ENCODE measurements around the gene PVALEF. TPM values are rescaled to one million over a fixed set of nuclear protein-coding genes. Genes with fewer than 3 reads are reported as not detected.

Gene PVALEF
- total RNA-seq, 2 experiments from 2014 or later, result not detected

- no peak overlapping the region for H3K4me3 Mint-ChIP-seq
- no peaks in the 10 kb centered on the region for H3K36me3 Mint-ChIP-seq
- no peak overlapping the region for H3K27ac Mint-ChIP-seq
- H3K9me3 Mint-ChIP-seq, result no peaks in the 10 kb centered on the region
- DNase-seq, result no peak
- H3K4me1 Mint-ChIP-seq, result no peaks in the 10 kb centered on the region
- no peaks in the 10 kb centered on the region for H3K27me3 Mint-ChIP-seq
These were observed 39.7 kb upstream of the PVALEF start for GRCh38 chr17:81125573-81126081.

DNA sequence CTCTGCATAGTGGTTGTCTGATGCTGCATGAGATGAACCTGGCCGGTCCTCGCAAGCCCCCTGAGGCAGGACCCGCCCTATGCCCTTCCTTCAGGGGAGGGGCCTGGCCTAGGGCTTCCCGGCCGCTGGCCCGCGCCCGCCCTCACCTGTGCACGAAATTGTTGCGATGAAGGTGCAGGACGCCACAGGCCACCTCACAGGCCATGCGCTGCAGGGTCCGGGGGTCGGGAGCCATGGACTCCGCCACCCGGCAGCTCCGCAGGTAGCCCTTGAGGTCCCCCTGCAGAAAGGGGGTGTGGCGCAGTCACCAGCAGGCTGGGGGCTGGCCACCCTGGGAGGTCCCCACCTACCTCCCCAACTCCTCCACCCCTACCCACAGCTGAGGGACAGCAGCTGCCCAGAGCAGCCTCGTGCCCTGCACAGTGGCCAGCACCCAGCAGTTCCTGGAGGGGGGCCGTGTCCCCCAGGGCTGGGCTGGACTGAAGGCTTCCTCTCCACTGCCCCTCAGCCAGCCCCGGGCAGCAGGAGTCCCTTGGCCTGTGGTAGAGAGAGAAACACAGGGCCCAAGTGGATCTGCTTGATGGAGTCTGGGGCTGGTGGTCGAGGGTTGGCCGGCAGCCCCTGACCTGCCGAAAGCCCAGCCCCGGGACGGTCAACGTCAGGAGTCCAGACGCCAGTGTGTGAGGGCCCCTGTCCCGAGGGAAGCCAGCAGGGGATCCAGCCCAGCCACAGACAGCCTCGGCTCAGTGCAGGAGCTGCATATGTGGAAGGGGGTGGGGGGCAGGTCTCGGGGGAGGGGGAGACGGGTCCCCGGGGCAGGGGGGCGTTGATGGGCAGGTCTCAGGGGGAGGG is 38.8 kb upstream of the PVALEF start:
- Mint-ChIP-seq H3K27me3 (no peaks in the 10 kb centered on the region), H3K9me3 (no peaks in the 10 kb centered on the region), H3K4me3 (no peak overlapping the region), H3K27ac (no peak overlapping the region), H3K4me1 (no peaks in the 10 kb centered on the region), H3K36me3 (no peaks in the 10 kb centered on the region)
- DNase-seq, result no peak

- H3K4me3 Mint-ChIP-seq, result no peak overlapping the region
- DNase-seq, result no peak
- H3K36me3 Mint-ChIP-seq, result no peaks in the 10 kb centered on the region
- no peaks in the 10 kb centered on the region for H3K4me1 Mint-ChIP-seq
- no peaks in the 10 kb centered on the region for H3K27me3 Mint-ChIP-seq
- H3K27ac Mint-ChIP-seq, result no peak overlapping the region
- H3K9me3 Mint-ChIP-seq, result no peaks in the 10 kb centered on the region
These were observed 38.2 kb upstream of the PVALEF start for GRCh38 chr17:81127133-81127455.

GRCh38 chr17:81127526-81128177 is 37.7 kb upstream of the PVALEF start:
- Mint-ChIP-seq H3K9me3 (no peaks in the 10 kb centered on the region), H3K4me1 (no peaks in the 10 kb centered on the region), H3K27me3 (no peaks in the 10 kb centered on the region), H3K36me3 (no peaks in the 10 kb centered on the region), H3K4me3 (no peak overlapping the region), H3K27ac (no peak overlapping the region)
- DNase-seq, result no peak

- H3K27me3 Mint-ChIP-seq, result no peaks in the 10 kb centered on the region
- no peak overlapping the region for H3K27ac Mint-ChIP-seq
- no peak for DNase-seq
- no peaks in the 10 kb centered on the region for H3K9me3 Mint-ChIP-seq
- H3K4me3 Mint-ChIP-seq, result no peak overlapping the region
- no peaks in the 10 kb centered on the region for H3K4me1 Mint-ChIP-seq
- no peaks in the 10 kb centered on the region for H3K36me3 Mint-ChIP-seq
These were observed 37.0 kb upstream of the PVALEF start for GRCh38 chr17:81128338-81128737.

DNA sequence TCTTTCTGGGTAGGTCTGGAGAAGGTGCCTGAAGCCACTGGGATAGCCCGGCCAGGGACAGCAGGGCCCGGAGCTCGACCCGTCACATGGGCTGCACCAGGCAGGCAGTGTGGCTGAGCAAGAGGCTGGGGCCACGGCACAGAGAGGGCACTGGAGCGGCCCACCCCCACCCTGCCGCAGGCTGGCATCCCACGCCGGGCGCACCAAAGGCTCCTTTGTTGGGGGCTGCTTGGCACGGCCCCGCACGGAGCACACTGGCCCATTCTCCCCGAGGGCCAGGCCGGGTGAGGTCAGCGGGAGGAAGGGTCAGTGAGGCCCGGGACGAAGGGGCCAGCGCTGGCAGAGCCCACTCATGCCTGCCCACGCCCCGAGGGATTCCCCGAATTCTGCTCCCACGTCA is 36.5 kb upstream of the PVALEF start:
- Mint-ChIP-seq H3K9me3 (no peaks in the 10 kb centered on the region), H3K4me1 (no peaks in the 10 kb centered on the region), H3K27ac (no peak overlapping the region), H3K27me3 (no peaks in the 10 kb centered on the region), H3K4me3 (no peak overlapping the region), H3K36me3 (no peaks in the 10 kb centered on the region)
- no peak for DNase-seq

- no peak overlapping the region for H3K4me3 Mint-ChIP-seq
- H3K27me3 Mint-ChIP-seq, result no peaks in the 10 kb centered on the region
- no peaks in the 10 kb centered on the region for H3K9me3 Mint-ChIP-seq
- no peaks in the 10 kb centered on the region for H3K36me3 Mint-ChIP-seq
- no peaks in the 10 kb centered on the region for H3K4me1 Mint-ChIP-seq
- DNase-seq, result no peak
- H3K27ac Mint-ChIP-seq, result no peak overlapping the region
These were observed 36.0 kb upstream of the PVALEF start for GRCh38 chr17:81129289-81129688.

DNA sequence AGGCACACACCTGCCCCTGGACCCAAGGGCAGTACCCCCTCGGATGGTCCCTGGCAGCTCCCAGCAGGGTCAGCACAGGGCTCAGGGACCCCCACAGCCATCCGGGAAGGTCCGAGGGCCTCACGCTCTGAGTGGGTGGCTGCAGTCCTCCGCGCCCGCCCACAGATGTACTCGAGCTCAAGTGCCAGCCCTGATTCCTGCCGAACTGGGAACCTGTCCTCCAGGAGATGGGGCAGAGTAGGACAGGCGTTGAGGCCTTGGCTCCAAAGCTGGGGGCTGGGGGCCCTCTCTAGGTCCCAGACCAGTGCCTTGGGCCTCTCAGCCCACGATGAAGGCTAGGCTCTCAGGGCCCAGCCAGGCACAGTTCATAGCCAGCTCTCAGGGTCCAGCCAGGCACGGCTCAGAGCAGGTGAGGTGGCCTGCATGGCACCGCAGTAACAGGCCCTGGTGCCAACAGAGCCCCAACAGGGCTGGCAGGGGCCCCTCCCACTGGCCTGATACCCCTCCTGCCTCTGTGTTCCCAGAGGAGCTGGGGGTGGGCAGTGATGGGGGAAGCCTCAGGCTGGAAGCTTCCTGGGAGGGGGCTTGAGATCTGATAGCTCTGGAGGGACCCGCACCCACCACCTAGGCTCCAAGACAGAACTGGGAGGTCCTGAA is 35.5 kb upstream of the PVALEF start:
- H3K9me3 Mint-ChIP-seq, result no peaks in the 10 kb centered on the region
- no peak overlapping the region for H3K4me3 Mint-ChIP-seq
- H3K27ac Mint-ChIP-seq, result no peak overlapping the region
- no peaks in the 10 kb centered on the region for H3K36me3 Mint-ChIP-seq
- no peaks in the 10 kb centered on the region for H3K27me3 Mint-ChIP-seq
- DNase-seq, result no peak
- no peaks in the 10 kb centered on the region for H3K4me1 Mint-ChIP-seq

- Mint-ChIP-seq H3K27ac (no peak overlapping the region), H3K4me3 (no peak overlapping the region), H3K4me1 (no peaks in the 10 kb centered on the region), H3K9me3 (no peaks in the 10 kb centered on the region), H3K36me3 (no peaks in the 10 kb centered on the region), H3K27me3 (no peaks in the 10 kb centered on the region)
- no peak for DNase-seq
These were observed 34.6 kb upstream of the PVALEF start for GRCh38 chr17:81130385-81131361.

GRCh38 chr17:81131486-81132196 is 33.7 kb upstream of the PVALEF start:
- no peak overlapping the region for H3K27ac Mint-ChIP-seq
- no peak for DNase-seq
- no peaks in the 10 kb centered on the region for H3K36me3 Mint-ChIP-seq
- H3K27me3 Mint-ChIP-seq, result no peaks in the 10 kb centered on the region
- H3K4me1 Mint-ChIP-seq, result no peaks in the 10 kb centered on the region
- no peaks in the 10 kb centered on the region for H3K9me3 Mint-ChIP-seq
- no peak overlapping the region for H3K4me3 Mint-ChIP-seq

DNA sequence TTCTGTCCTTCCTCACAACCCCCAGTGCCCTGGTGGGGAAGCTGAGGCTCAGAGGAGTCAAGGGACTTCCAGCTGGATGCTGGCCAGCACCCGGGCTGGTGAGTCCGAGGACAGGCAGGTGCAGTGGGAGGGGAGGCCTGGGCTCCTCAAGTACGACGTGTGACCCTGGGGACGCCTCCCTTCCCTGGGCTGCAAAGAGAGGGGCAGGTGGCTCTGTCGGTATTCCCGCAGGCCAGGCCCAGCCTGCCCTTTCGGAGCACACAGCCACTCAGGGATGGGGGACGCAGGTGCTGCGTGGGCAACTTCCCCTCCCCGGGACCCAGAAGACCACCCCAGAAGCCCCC is 33.1 kb upstream of the PVALEF start:
- no peak overlapping the region for H3K27ac Mint-ChIP-seq
- no peak overlapping the region for H3K4me3 Mint-ChIP-seq
- H3K27me3 Mint-ChIP-seq, result no peaks in the 10 kb centered on the region
- H3K4me1 Mint-ChIP-seq, result no peaks in the 10 kb centered on the region
- no peaks in the 10 kb centered on the region for H3K9me3 Mint-ChIP-seq
- no peak for DNase-seq
- no peaks in the 10 kb centered on the region for H3K36me3 Mint-ChIP-seq

- Mint-ChIP-seq H3K27ac (no peak overlapping the region), H3K36me3 (no peaks in the 10 kb centered on the region), H3K4me1 (no peaks in the 10 kb centered on the region), H3K9me3 (peaks cover 4% of the 10 kb centered on the region), H3K27me3 (no peaks in the 10 kb centered on the region), H3K4me3 (no peak overlapping the region)
- no peak for DNase-seq
These were observed 32.3 kb upstream of the PVALEF start for GRCh38 chr17:81132770-81133723.

DNA sequence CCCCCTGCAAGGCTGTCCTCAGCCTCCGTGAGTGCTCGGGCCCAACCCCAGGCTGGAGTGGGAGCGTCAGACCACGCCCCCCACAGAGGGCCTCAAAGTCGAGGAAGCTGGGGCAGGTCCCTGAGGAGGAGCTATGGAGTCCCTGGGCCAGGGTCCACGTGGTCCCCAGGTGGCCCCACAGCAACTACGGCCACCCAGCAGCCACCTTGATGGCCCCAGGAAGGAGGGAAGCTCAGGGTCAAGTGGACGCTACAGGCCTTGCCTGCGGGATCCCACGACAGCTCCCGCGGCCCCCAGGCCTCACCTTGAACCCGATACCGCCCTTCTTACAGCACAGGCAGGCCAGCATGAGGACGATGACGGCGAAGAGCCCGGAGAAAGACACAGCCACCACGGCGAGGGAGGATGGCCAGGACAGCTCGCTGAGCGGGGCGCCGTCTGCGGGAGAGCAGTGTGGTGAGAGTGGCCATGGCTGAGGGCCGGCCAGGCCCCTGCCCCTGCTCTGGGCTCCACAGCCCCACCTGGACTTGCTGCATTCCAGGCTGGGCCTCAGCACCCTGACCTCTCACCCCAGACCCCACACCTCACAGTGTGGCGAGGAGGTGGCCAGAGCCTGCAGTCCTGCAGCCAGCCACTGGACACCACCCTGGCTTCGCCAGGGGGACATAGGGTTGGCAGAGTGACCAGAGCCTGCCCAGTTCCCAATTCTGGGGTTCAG is 31.1 kb upstream of the PVALEF start:
- Mint-ChIP-seq H3K27ac (no peak overlapping the region), H3K9me3 (peaks cover 11% of the 10 kb centered on the region), H3K36me3 (no peaks in the 10 kb centered on the region), H3K4me3 (no peak overlapping the region), H3K4me1 (no peaks in the 10 kb centered on the region), H3K27me3 (no peaks in the 10 kb centered on the region)
- no peak for DNase-seq
